ENCODE results near the gene GALNT10.
A peak's percentile ranks its signal among the peaks of the same experiment; 100 is the strongest.

The GALNT10 gene

GRCh38 chr5:154373326-154373725, 182.8 kb downstream of the GALNT10 start:
- Histone ChIP-seq H3K4me3 (no peak overlapping the region), H3K27ac (peak overlapping the region in 1 of 2 donors; percentile 84)
- TF ChIP-seq CTCF (IDR thresholded peaks at IDR 0.05): no peak
- DNase-seq (ENCODE audit: low spot score): no peak

GRCh38 chr5:154373729-154374179, 183.2 kb downstream of the GALNT10 start:
- H3K4me3 ChIP-seq: no peak overlapping the region
- no peak for DNase-seq (ENCODE audit: low spot score)
- H3K27ac ChIP-seq: peak overlapping the region in 1 of 2 donors; percentile 84
- TF ChIP-seq CTCF (IDR thresholded peaks at IDR 0.05): no peak

- no peak overlapping the region for H3K4me3 ChIP-seq
- peak overlapping the region in 1 of 2 donors; percentile 44 for H3K27ac ChIP-seq
- no peak for DNase-seq (ENCODE audit: low spot score)
- TF ChIP-seq CTCF (IDR thresholded peaks at IDR 0.05): no peak
Observed at GRCh38 chr5:154374264-154374663, 183.7 kb downstream of the GALNT10 start.

GRCh38 chr5:154375329-154376008, 184.9 kb downstream of the GALNT10 start:
- peak overlapping the region in 1 of 2 donors; percentile 70 for H3K27ac ChIP-seq
- TF ChIP-seq CTCF (IDR thresholded peaks at IDR 0.05): no peak

GRCh38 chr5:154376481-154376880, 185.9 kb downstream of the GALNT10 start:
- Histone ChIP-seq H3K4me3 (no peak overlapping the region), H3K27ac (no peak overlapping the region)
- TF ChIP-seq CTCF (IDR thresholded peaks at IDR 0.05): no peak
- DNase-seq (ENCODE audit: low spot score): no peak

More at GRCh38 chr5:154375329-154376008, 184.9 kb downstream of the GALNT10 start:
- no peak for DNase-seq (ENCODE audit: low spot score)
- no peak overlapping the region for H3K4me3 ChIP-seq

- Histone ChIP-seq H3K27ac (no peak overlapping the region), H3K4me3 (no peak overlapping the region)
- no peak for DNase-seq (ENCODE audit: low spot score)
- TF ChIP-seq CTCF (IDR thresholded peaks at IDR 0.05): no peak
Observed at GRCh38 chr5:154377754-154378533, 187.4 kb downstream of the GALNT10 start.
